ENCODE measurements around the gene SLFN5.
A peak's percentile ranks its signal among the peaks of the same experiment; 100 is the strongest.
"Not testable (repeated sequence)": the region's sequence is repeated elsewhere in the genome, so short reads cannot be mapped to it uniquely, and the experiment has no call there.

The SLFN5 gene

GRCh38 chr17:35294756-35295155, 51.9 kb downstream of the SLFN5 start:
- DNase-seq: peak; percentile 25

- DNase-seq: no peak
Measured at GRCh38 chr17:35295686-35296085, 52.8 kb downstream of the SLFN5 start.

GRCh38 chr17:35297666-35298065, 54.8 kb downstream of the SLFN5 start:
- DNase-seq: no peak

- no peak for DNase-seq
Measured at GRCh38 chr17:35298639-35299038, 55.8 kb downstream of the SLFN5 start.

- no peak for DNase-seq
Measured at GRCh38 chr17:35299135-35299534, 56.3 kb downstream of the SLFN5 start.

GRCh38 chr17:35309345-35309744, 66.5 kb downstream of the SLFN5 start:
- not testable (repeated sequence) for DNase-seq

GRCh38 chr17:35312346-35312745, 69.5 kb downstream of the SLFN5 start:
- no peak for DNase-seq

GRCh38 chr17:35312790-35313711, 70.2 kb downstream of the SLFN5 start:
- peak; percentile 70 for DNase-seq

- DNase-seq: no peak
Measured at GRCh38 chr17:35313875-35314409, 71.1 kb downstream of the SLFN5 start.

GRCh38 chr17:35314415-35315216, 71.7 kb downstream of the SLFN5 start:
- DNase-seq: no peak

GRCh38 chr17:35315283-35315682, 72.4 kb downstream of the SLFN5 start:
- DNase-seq: peak; percentile 88

- no peak for DNase-seq
Measured at GRCh38 chr17:35315971-35316370, 73.1 kb downstream of the SLFN5 start.

GRCh38 chr17:35322749-35323148, 79.9 kb downstream of the SLFN5 start:
- DNase-seq: no peak

Measured in HCEC 1CT (cell line).